Mucosa of descending colon (tissue), 3 donors: ENCODE results near the gene SOBP. TPM values are rescaled to one million over a fixed set of nuclear protein-coding genes. Genes with fewer than 3 reads are reported as not detected.

Experiments used
- ATAC-seq: fragments of 200-7000 bp; cut with Tn5 transposase; one replicate; pipeline ENCODE4 v1.9.1; 2020; ENCODE audit warnings: mild to moderate bottlenecking, moderate library complexity
- DNase-seq, 3 donors: peaks; one replicate each; pipeline ENCODE4 v3.0.0-alpha.2; 2020
- H3K36me3 ChIP-seq: fragments of 200-600 bp; one replicate; pipeline ENCODE4 v1.8.0; 2021; ENCODE audit warnings: low read depth, mild to moderate bottlenecking
- H3K4me1 ChIP-seq: fragments of 200-600 bp; one replicate; pipeline ENCODE4 v1.8.0; 2021; ENCODE audit warnings: low read depth, mild to moderate bottlenecking
- H3K4me3 ChIP-seq: fragments of 200-600 bp; one replicate; pipeline ENCODE4 v1.8.0; 2021; ENCODE audit warnings: mild to moderate bottlenecking
- H3K9me3 ChIP-seq: fragments of 200-600 bp; one replicate; pipeline ENCODE4 v1.8.0; 2021; ENCODE audit warnings: mild to moderate bottlenecking
- CTCF ChIP-seq: fragments of 200-600 bp; IDR thresholded peaks from one replicate; pipeline ENCODE4 v1.8.0; 2022; ENCODE audit warnings: antibody characterized with exemption, mild to moderate bottlenecking
- intact Hi-C, 2 donors: fragments of 100-400 bp; cut with DNase I in 1 of 2; cut with micrococcal nuclease in 1 of 2; formaldehyde crosslinking; loops; one replicate each; pipeline versions ENCODE4 v1.11.0 to v1.11.1; 2022; cut with DNase I, micrococcal nuclease
- total RNA-seq, 3 donors: library from RNA; stranded (reverse); fragmentation: NEBNext Ultra II Directional in 2 of 3; extraction: Animal tissue kit (Norgen Biotek cat#: 25700) in 2 of 3; gene quantifications; one replicate each; pipeline versions ENCODE4 v1.2.1 to v1.2.4, GENCODE V29; 2021 to 2023
- donor health status: DM: no; HTN: no; CAD: no; lungs with moderate emphysema.
- donor health status: DM: no; HTN: no; CAD: no.
- donor health status: DM: no; HTN: yes; CAD: no.

The SOBP gene
- total RNA-seq, 3 donors from 2014 or later: 1.2 to 31.5 (median 2.5) TPM

GRCh38 chr6:107627969-107628368, 138.1 kb downstream of the SOBP start:
- Histone ChIP-seq H3K4me1 (no peaks in the 10 kb centered on the region), H3K36me3 (no peaks in the 10 kb centered on the region), H3K4me3 (no peak overlapping the region), H3K9me3 (no peaks in the 10 kb centered on the region)
- ATAC-seq: peak; percentile 82
- no peak for DNase-seq
- TF ChIP-seq CTCF: no peak
- intact Hi-C loops: no loop called here

- H3K9me3 ChIP-seq: no peaks in the 10 kb centered on the region
- H3K4me3 ChIP-seq: no peak overlapping the region
- intact Hi-C loops: no loop called here
- no peak for DNase-seq
- no peaks in the 10 kb centered on the region for H3K4me1 ChIP-seq
- TF ChIP-seq CTCF: no peak
- H3K36me3 ChIP-seq: no peaks in the 10 kb centered on the region
- no peak for ATAC-seq
These were observed 139.0 kb downstream of the SOBP start for GRCh38 chr6:107628878-107629277.

- H3K36me3 ChIP-seq: no peaks in the 10 kb centered on the region
- no peak overlapping the region for H3K4me3 ChIP-seq
- H3K4me1 ChIP-seq: no peaks in the 10 kb centered on the region
- TF ChIP-seq CTCF: no peak
- ATAC-seq (no peak), DNase-seq (no peak)
- intact Hi-C loops: no loop called here
- no peaks in the 10 kb centered on the region for H3K9me3 ChIP-seq
These were observed 139.7 kb downstream of the SOBP start for GRCh38 chr6:107629548-107630129.

- Histone ChIP-seq H3K36me3 (no peaks in the 10 kb centered on the region), H3K4me3 (no peak overlapping the region), H3K9me3 (no peaks in the 10 kb centered on the region), H3K4me1 (no peaks in the 10 kb centered on the region)
- DNase-seq (no peak), ATAC-seq (no peak)
- no peak for TF ChIP-seq CTCF
- intact Hi-C loops: no loop called here
These were observed 140.5 kb downstream of the SOBP start for GRCh38 chr6:107630348-107630977.

GRCh38 chr6:107632381-107633136, 142.6 kb downstream of the SOBP start:
- H3K36me3 ChIP-seq: no peaks in the 10 kb centered on the region
- ATAC-seq: no peak
- TF ChIP-seq CTCF: no peak
- DNase-seq: no peak
- H3K9me3 ChIP-seq: no peaks in the 10 kb centered on the region
- no peaks in the 10 kb centered on the region for H3K4me1 ChIP-seq
- intact Hi-C loops: no loop called here
- H3K4me3 ChIP-seq: no peak overlapping the region
